Keratinocyte (primary cell): ENCODE results near the gene RRP8. TPM values are rescaled to one million over a fixed set of nuclear protein-coding genes. Genes with fewer than 3 reads are reported as not detected.

Source experiments
- DNase-seq: peaks from one replicate; pipeline ENCODE4 v3.0.0-alpha.2; 2011; ENCODE audit warnings: low read depth, missing footprints, low spot score
- FAIRE-seq: peaks from 2 replicates; lab custom pipeline; 2011; peaks lifted over from hg19 to GRCh38; lab: Jason Lieb, UNC
- H2AFZ ChIP-seq: 2 replicates; pipeline ENCODE4 v1.6.0; 2012; ENCODE audit warnings: low read length, control low read depth, inconsistent platforms; ENCODE audit not compliant: control insufficient read depth
- H3K27ac ChIP-seq: 2 replicates; pipeline ENCODE4 v1.5.1; 2011; ENCODE audit warnings: low read length; ENCODE audit not compliant: control insufficient read depth, insufficient read depth
- H3K27me3 ChIP-seq: 3 replicates; pipeline ENCODE4 v1.6.0; 2011; ENCODE audit warnings: low read length; ENCODE audit not compliant: control insufficient read depth, insufficient read depth; ENCODE audit errors: extremely low read depth
- H3K36me3 ChIP-seq, 2 experiments: 2 replicates in 1 of 2; 3 replicates in 1 of 2; pipeline ENCODE4 v1.5.1; 2011; ENCODE audit warnings: low read length in 2 of 2, mild to moderate bottlenecking in 1 of 2; ENCODE audit not compliant: control insufficient read depth in 2 of 2, insufficient read depth in 2 of 2; ENCODE audit errors: extremely low read depth in 1 of 2
- H3K4me1 ChIP-seq: 3 replicates; pipeline ENCODE4 v1.5.1; 2011; ENCODE audit warnings: low read length; ENCODE audit not compliant: control insufficient read depth, insufficient read depth; ENCODE audit errors: extremely low read depth
- H3K4me2 ChIP-seq: 3 replicates; pipeline ENCODE4 v1.6.0; 2011; ENCODE audit warnings: low read depth, low read length; ENCODE audit not compliant: control insufficient read depth, insufficient read depth; ENCODE audit errors: extremely low read depth
- H3K4me3 ChIP-seq, 3 experiments: fragments of 200-600 bp in 1 of 3; sonication (generic) in 1 of 3; 2 replicates in 2 of 3; 3 replicates in 1 of 3; pipeline ENCODE4 v1.5.1; 2011 to 2016; ENCODE audit warnings: low read length in 3 of 3, mild to moderate bottlenecking in 3 of 3, control low read depth in 2 of 3, inconsistent platforms in 1 of 3, low read depth in 1 of 3, mixed read lengths in 1 of 3, mixed run types in 1 of 3, moderate library complexity in 1 of 3; ENCODE audit not compliant: control insufficient read depth in 2 of 3, insufficient read depth in 2 of 3; ENCODE audit errors: extremely low read depth in 1 of 3
- H3K79me2 ChIP-seq: 2 replicates; pipeline ENCODE4 v1.6.0; 2012; ENCODE audit warnings: low read length; ENCODE audit not compliant: control insufficient read depth, insufficient read depth
- H3K9ac ChIP-seq: 3 replicates; pipeline ENCODE4 v1.6.0; 2011; ENCODE audit warnings: low read length; ENCODE audit not compliant: control insufficient read depth, insufficient read depth; ENCODE audit errors: extremely low read depth
- H3K9me1 ChIP-seq: 3 replicates; pipeline ENCODE4 v1.6.0; 2011; ENCODE audit warnings: low read length; ENCODE audit not compliant: control insufficient read depth, insufficient read depth; ENCODE audit errors: extremely low read depth
- H3K9me3 ChIP-seq: 2 replicates; pipeline ENCODE4 v1.5.1; 2012; ENCODE audit warnings: low read depth, low read length; ENCODE audit not compliant: control insufficient read depth
- H4K20me1 ChIP-seq: 3 replicates; pipeline ENCODE4 v1.6.0; 2011; ENCODE audit warnings: low read length; ENCODE audit not compliant: control insufficient read depth, insufficient read depth; ENCODE audit errors: extremely low read depth
- EZH2 ChIP-seq: IDR thresholded peaks from one replicate; pipeline ENCODE4 v1.6.1; 2012; ENCODE audit warnings: inconsistent platforms, mild to moderate bottlenecking, low read length, moderate library complexity
- dilution Hi-C: fragments of 300-500 bp; cut with MboI; formaldehyde crosslinking; loops from one replicate; pipeline ENCODE4 v1.7.0; 2020; ENCODE audit warnings: low sequenced_read_pairs; ENCODE audit not compliant: extremely low pct_ligation_motif_present
- polyA plus RNA-seq, 5 experiments: library from polyadenylated mRNA; depleted of rRNA in 3 of 5; stranded (reverse) in 3 of 5; stranded (forward) in 1 of 5; unstranded in 1 of 5; fragments of >200 nt; gene quantifications; 1 replicate in 1 of 5; 2 replicates in 3 of 5; 3 replicates in 1 of 5; pipeline versions ENCODE4 v1.2.1 to v1.2.3, GENCODE V29; 2011 to 2012; ENCODE audit warnings: missing spikeins in 2 of 5, low read depth in 1 of 5, low replicate concordance in 1 of 5
- TF ChIP-seq, protein P1 (sequence below), 3 experiments: IDR thresholded peaks in 1 of 3; conservative IDR thresholded peaks in 1 of 3; optimal IDR thresholded peaks in 1 of 3; 2 replicates in 2 of 3; 3 replicates in 1 of 3; pipeline versions ENCODE3 to v1.5.1; 2011; ENCODE audit warnings: low read length in 3 of 3, mild to moderate bottlenecking in 3 of 3, moderate library complexity in 2 of 3, control low read depth in 1 of 3, inconsistent platforms in 1 of 3; ENCODE audit not compliant: insufficient read depth in 2 of 3; ENCODE audit errors: extremely low read depth in 1 of 3

RRP8 gene
- polyA plus RNA-seq, 1 donor (not counting 4 experiments of a cell fraction or from before 2014, with no cell fraction given) = 15.0 TPM

DNA sequence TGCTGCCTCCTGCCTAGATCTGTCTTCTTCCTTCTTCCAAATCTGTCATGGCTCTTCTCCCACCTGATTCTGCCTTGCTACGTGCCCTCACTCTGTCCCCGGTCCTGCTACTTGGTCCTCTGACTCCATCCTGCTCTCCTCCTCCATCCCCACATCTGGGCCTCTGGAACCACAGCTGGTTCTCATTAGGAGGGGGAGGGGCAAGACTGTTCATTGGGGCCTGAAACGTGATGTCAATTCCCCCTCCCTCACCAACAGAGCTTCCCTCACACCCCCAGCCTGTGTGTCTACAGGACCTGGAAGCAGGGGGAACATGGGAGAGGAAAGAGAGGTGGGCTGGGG is 43.1 kb upstream of the RRP8 start:
- Histone ChIP-seq H3K79me2 (no peaks in the 10 kb centered on the region), H2AFZ (no peak overlapping the region), H3K36me3 (no peaks in the 10 kb centered on the region), H3K4me2 (no peak overlapping the region), H3K4me1 (no peaks in the 10 kb centered on the region), H4K20me1 (no peaks in the 10 kb centered on the region), H3K27ac (no peak overlapping the region), H3K9me1 (no peaks in the 10 kb centered on the region), H3K4me3 (no peak overlapping the region), H3K9ac (no peak overlapping the region), H3K27me3 (peaks cover 12% of the 10 kb centered on the region), H3K9me3 (no peaks in the 10 kb centered on the region)
- DNase-seq (no peak), FAIRE-seq (no peak)
- dilution Hi-C loops = no loop called here
- TF ChIP-seq, protein P1, sequence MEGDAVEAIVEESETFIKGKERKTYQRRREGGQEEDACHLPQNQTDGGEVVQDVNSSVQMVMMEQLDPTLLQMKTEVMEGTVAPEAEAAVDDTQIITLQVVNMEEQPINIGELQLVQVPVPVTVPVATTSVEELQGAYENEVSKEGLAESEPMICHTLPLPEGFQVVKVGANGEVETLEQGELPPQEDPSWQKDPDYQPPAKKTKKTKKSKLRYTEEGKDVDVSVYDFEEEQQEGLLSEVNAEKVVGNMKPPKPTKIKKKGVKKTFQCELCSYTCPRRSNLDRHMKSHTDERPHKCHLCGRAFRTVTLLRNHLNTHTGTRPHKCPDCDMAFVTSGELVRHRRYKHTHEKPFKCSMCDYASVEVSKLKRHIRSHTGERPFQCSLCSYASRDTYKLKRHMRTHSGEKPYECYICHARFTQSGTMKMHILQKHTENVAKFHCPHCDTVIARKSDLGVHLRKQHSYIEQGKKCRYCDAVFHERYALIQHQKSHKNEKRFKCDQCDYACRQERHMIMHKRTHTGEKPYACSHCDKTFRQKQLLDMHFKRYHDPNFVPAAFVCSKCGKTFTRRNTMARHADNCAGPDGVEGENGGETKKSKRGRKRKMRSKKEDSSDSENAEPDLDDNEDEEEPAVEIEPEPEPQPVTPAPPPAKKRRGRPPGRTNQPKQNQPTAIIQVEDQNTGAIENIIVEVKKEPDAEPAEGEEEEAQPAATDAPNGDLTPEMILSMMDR (optimal IDR thresholded peaks at IDR 0.05 in 1 of 3, IDR thresholded peaks at IDR 0.05 in 1 of 3, conservative IDR thresholded peaks at IDR 0.05 in 1 of 3; ENCODE audit: extremely low read depth in 1 of 3, insufficient read depth in 2 of 3, low read length in 3 of 3) = no peak
- no peak for TF ChIP-seq EZH2

DNA sequence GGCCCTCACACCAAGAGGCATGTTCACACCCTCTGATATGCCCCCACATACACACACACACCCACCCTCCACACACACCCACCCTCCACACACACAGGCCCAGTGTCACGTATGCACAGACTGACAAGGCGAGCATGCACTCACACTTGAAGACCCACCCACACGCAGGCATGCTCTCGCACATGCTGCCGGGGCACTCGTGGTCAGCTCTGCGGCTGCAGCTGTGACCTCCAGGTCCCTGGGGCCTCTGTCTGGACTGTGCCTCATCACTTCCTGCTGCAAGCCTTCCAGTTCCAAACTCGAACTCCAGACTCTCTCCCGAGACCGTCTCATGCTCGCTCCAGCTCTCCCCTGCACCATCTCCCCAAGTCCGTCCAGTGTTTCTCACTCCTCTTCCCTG is 42.7 kb upstream of the RRP8 start:
- H3K4me2 ChIP-seq = no peak overlapping the region
- peaks cover 12% of the 10 kb centered on the region for H3K27me3 ChIP-seq
- H3K9me1 ChIP-seq = no peaks in the 10 kb centered on the region
- H4K20me1 ChIP-seq = no peaks in the 10 kb centered on the region
- H3K4me3 ChIP-seq = no peak overlapping the region
- H3K36me3 ChIP-seq = no peaks in the 10 kb centered on the region
- no peaks in the 10 kb centered on the region for H3K9me3 ChIP-seq
- dilution Hi-C loops = no loop called here
- H2AFZ ChIP-seq = no peak overlapping the region
- no peak overlapping the region for H3K9ac ChIP-seq
- DNase-seq (no peak), FAIRE-seq (no peak)
- H3K27ac ChIP-seq = no peak overlapping the region
- no peak for TF ChIP-seq EZH2
- TF ChIP-seq, protein P1 (optimal IDR thresholded peaks at IDR 0.05 in 1 of 3, IDR thresholded peaks at IDR 0.05 in 1 of 3, conservative IDR thresholded peaks at IDR 0.05 in 1 of 3; ENCODE audit: extremely low read depth in 1 of 3, insufficient read depth in 2 of 3, low read length in 3 of 3) = no peak
- H3K4me1 ChIP-seq = no peaks in the 10 kb centered on the region
- no peaks in the 10 kb centered on the region for H3K79me2 ChIP-seq
